Smooth muscle cell of the umbilical artery (primary cell): ENCODE measurements around the gene BOD1. TPM values are rescaled to one million over a fixed set of nuclear protein-coding genes. Genes with fewer than 3 reads are reported as not detected.

Experiments used
- total RNA-seq: library from RNA; depleted of rRNA; stranded (reverse); fragments of >200 nt; gene quantifications from 2 replicates; pipeline ENCODE4 v1.2.3, GENCODE V29; 2014

The BOD1 gene
- total RNA-seq, result 79.4 and 101 TPM in 2 replicates

GRCh38 chr5:173616577-173617118, at the start of gene BOD1:
Gene BOD1 (minus strand): TSS chr5:173616650. CDS start chr5:173616436, 214 bp downstream.

